Kidney glomerular epithelial cell (primary cell): ENCODE measurements around the gene NOTO.
"Not testable (repeated sequence)": the region's sequence is repeated elsewhere in the genome, so short reads cannot be mapped to it uniquely, and the experiment has no call there.

Experiments
- DNase-seq: peaks from one replicate; lab custom pipeline; 2025; lab: John Stamatoyannopoulos, UW

The NOTO gene

GRCh38 chr2:73200281-73200680 lies 2.1 kb upstream of the NOTO start:
- DNase-seq, result not testable (repeated sequence)

DNA sequence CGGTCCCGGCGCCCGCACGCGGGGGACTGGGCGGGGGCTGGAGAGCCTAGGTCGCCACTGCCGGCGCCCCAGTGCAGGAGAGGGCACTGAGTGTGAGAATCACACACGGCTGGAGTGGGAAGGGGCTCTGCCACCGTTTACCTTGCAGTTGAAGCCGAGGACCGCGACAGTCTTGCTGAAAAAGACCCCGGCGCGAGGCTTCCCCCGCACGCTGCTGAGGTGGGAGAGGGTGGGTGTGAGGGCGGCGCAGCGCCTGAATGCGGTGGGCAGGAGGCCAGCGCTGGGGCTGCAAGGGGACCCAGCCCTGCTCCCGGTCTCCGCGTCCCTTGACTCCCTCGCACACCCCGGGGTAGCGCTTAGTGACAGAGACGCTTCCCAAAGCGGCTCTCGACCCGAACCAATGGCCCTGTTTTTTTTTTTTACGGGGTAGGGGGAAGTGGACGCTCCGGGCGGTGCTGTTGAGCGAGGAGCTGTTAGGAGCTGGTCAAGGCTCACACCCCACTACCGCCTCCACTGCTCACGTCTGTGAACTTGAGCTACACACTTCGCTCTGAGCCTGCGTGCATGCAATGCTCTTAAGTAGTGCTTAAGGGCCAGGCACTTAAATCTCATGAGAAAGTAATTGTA lies 794 bp downstream of the NOTO start:
- DNase-seq, result no peak

DNA sequence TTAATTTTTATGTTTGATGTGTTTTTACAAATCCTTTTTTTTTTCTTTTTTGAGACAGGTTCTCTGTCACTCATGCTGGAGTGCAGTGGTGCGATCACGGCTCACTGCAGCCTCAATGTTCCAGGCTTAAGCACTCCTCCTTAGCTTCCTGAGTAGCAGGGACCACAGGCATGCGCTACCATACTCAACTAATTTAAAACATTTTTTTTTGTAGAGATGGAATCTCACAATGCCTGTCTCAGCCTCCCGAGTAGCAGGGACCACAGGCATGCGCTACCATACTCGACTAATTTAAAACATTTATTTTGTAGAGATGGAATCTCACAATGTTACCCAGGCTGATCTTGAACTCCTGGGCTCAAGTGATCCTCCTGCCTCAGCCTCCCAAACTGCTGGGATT lies 3.2 kb downstream of the NOTO start:
- DNase-seq, result no peak

DNA sequence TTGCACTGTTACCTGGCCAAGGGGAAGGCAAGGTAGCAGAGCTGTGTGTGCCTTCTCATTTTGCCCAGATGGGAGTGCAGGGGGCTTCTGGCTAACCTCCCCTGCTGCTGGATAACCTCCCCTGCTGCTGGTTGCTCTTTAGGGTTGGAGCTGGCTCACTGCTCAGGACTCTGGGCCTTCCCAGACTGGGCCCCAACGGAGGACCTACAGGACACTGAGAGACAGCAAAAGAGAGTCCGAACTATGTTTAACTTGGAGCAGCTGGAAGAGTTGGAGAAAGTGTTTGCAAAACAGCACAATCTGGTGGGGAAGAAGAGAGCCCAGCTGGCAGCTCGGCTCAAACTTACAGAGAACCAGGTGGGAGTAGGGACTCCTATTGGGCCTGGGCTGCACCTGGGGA lies 5.9 kb downstream of the NOTO start:
- no peak for DNase-seq

DNA sequence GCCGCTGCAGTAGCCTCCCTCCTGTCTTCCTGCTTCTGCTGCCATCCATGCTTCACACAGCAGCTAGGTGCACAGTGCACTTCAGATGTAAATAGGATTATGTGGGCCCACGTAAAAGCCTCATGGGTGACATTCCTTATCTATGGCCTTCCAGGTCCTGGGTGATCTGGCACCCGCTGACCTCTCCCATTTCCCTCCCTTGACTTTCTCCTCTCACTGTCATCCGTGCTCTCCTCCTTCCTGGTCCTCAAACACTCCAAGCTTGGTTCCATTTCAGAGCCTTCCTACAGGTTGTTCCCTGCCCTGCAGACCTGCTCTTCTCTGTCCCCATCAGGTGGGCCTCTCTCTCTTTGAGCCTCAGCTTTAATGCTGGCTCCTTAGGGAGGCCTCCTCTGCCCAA lies 7.6 kb downstream of the NOTO start:
- DNase-seq, result no peak

DNA sequence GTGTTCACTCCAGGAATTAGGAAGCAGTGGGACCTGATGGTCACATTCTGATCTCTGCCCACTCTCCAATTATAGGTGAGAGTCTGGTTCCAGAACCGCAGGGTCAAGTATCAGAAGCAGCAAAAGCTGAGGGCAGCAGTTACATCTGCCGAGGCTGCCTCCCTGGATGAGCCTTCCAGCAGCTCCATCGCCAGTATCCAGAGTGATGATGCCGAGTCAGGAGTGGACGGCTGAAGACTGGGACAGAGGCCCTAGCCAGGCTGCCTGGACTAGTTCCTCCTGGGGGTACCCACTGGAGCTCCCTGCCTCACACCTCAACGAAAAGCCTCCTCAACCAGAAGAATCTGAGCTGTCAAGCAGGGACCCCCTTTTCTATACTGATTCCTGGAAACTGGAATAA lies 8.3 kb downstream of the NOTO start:
- DNase-seq, result no peak

DNA sequence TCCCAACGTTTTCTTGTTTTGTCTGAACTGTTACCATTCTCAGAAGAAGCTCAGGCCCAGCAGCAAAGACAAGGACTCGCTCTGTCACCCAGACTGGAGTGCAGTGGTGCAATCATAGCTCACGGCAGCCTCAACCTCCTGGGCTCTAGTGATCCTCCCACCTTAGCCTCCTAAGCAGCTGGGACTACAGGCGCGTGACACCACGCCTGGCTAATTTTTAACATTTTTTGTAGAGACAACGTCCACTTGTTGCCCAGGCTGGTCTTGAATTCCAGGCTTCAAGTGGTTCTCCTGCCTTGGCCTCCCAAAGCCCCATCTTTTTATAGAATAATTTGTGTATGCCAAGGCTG lies 9.7 kb downstream of the NOTO start:
- no peak for DNase-seq

- peak; percentile 31 for DNase-seq
Measured at GRCh38 chr2:73212448-73213176, 10.2 kb downstream of the NOTO start.

- peak; percentile 33 for DNase-seq
Measured at GRCh38 chr2:73214120-73215035, 12.0 kb downstream of the NOTO start, which contains the start of gene SMYD5. Gene SMYD5 (plus strand): TSS chr2:73214245. CDS start chr2:73214267, 22 bp downstream.

- no peak for DNase-seq
Measured at GRCh38 chr2:73215254-73215653, 12.9 kb downstream of the NOTO start.

DNA sequence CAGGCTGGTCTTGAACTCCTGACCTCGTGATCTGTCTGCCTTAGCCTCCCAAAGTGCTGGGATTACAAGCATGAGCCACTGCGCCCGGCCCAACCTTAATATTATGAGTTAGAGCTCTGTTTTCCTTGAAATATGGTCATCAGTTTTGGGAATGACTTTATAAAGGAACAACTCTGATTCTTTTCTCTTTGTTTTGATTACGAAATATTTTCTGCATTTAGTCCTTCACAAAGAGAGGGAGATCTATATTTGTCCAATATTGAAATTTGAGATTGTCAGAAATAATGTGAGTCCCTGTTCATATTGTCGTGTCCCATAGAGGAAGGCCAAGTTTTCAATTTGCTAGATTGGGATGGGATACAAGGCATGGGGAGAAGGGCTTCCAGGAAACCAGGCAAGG lies 14.8 kb downstream of the NOTO start:
- DNase-seq, result no peak

DNA sequence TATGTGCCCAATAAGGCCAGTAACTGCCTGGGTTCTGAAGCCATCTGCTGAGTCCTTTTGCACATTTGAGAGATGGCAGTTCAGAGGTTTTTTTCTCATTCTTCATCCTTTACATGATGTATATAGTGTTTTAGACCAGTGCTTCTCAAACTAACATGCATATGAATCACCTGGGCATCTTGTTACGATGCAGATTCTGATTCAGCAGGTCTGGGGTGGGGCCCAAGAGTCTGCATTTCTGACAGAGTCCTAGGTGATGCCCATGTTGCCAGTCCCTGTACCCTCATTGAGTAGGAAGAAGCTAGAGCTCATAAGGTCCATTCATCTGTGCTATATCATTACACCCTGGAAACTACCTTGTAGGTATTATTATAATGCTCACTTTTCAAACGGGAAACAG lies 15.5 kb downstream of the NOTO start:
- DNase-seq, result no peak

DNA sequence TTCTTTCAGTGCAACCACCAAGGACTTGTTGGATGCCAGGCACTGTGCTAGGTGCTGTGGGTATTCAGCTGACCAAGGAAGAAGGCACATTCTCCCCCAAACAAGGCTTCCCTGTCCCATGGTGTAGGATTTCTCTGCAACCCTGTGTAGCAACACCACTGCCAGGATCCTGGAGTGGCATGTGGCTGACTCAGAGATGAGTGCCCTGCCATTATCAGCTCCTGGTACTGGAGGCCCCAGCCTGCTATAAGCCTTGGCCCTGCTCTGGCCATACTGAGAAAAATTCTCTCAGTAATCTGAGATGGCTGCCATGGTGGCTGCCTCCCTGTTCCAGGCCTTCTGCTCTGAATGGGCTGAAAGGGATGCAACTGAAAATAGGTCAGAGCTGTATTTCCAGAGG lies 15.9 kb downstream of the NOTO start:
- DNase-seq, result peak; percentile 9

DNA sequence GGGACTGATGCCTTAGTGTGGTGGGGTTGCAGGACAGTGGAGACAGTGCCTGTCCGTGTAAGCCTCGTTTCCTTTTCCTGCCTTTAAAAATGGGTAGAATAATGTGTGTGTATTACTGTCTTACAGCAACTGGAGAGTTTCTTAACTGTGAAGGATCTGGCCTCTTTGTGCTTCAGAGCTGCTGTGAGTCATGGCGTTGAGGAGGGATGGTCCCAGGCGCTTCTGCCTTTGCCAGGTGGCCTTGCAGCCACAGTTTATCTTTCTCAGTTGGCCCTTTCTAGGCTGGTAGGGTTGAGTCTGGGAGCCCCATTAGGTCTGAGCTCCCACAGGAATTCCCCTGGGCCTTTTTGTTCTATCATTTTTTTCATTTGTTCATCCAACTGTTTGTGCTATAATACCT lies 21.4 kb downstream of the NOTO start:
- no peak for DNase-seq

- DNase-seq, result no peak
Measured at GRCh38 chr2:73225513-73226360, 23.4 kb downstream of the NOTO start.

DNA sequence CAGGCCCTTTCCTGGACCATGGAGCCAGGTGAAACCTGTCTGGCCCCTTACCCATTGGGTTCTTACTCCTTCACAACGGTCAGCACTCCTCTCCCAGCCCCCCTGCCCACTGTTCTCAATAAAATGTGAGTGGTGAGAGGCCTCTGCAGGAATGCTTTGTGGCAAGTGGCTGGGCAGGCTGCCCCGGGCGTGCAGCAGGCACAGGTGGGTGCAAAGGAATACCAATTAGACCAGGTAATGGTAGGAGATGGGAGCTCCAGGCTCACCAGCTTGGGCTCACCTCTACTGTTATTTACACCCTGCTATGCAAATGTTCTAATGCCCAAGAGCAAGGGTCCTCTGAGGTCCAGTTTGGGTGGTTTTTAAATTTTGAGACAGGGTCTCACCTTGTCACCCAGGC lies 24.7 kb downstream of the NOTO start:
- DNase-seq, result no peak

DNA sequence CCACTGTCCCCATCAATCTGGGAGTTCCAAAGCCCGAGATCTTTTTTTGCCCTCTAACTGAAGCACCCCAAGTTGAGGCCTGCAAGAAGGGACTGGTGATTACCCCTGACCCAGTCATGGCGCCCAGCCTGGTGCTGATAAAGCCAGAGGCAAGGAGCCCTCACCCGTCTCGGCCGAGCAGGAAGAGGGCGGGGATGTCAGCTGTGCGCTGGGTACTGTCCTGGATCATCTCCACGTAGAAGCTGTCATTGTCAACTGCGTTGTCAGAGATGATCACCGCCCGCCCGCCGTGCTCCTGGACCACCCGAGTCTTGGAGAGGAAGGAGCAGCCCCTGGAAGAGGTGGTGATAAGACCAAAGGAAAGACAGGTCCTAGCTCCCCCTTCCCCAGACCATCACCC lies 26.3 kb downstream of the NOTO start:
- DNase-seq, result no peak

GRCh38 chr2:73232403-73233153 lies 30.2 kb downstream of the NOTO start:
- DNase-seq, result no peak

- DNase-seq, result peak; percentile 99
Measured at GRCh38 chr2:73233154-73233931, 31.0 kb downstream of the NOTO start, which contains the start of gene PRADC1. Gene PRADC1 (minus strand): TSS chr2:73233239. CDS start chr2:73233160, 79 bp downstream.
